ENCODE data around the gene SLC30A1. TPM values are rescaled to one million over a fixed set of nuclear protein-coding genes. Genes with fewer than 3 reads are reported as not detected.

Gene SLC30A1
- polyA plus RNA-seq, 1 of the 3 experiments (the other 2 are of a cell fraction), result 6.9 TPM

DNA sequence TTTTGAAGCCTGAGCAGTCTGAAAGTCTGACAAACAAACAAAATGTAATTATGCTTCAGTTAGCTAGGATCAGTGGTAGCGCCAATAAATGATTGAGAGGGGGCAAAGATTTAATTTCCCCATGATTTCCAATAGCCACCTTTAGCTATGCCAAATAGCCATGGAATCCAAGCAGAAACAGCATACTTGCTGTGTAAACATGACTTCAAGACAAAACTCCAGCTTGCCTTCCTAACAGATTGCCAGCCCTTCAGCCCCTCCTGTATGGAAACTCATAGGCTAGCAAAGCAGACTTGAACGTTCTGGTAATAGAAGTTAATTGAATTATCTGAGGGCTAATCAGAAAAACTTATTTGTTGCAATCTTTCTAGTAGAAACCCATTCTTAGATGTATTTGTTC is 25.6 kb upstream of the SLC30A1 start:
- H3K9me2 ChIP-seq, result no peaks in the 10 kb centered on the region
- H3K9ac ChIP-seq, result no peak overlapping the region
- no peaks in the 10 kb centered on the region for H3K79me2 ChIP-seq (ENCODE audit: insufficient read depth)
- ChIA-PET CTCF (interaction anchor here (0.8 to 2.2 kb wide), 3 partner anchors 12 to 49 kb away, joined by 3 to 9 read pairs (median 5); no protein-coding TSS in a partner anchor), POLR2A (no interaction called here)
- no peaks in the 10 kb centered on the region for H4K20me1 ChIP-seq (ENCODE audit: insufficient read depth)
- TF ChIP-seq FOXM1 (IDR thresholded peaks at IDR 0.05; ENCODE audit: low read depth) (no peak), FOXJ3 (CRISPR knock-in tag; IDR thresholded peaks at IDR 0.05) (no peak), EZH2phosphoT487 (IDR thresholded peaks at IDR 0.05; ENCODE audit: borderline replicate concordance, low read depth) (no peak), NFIC (IDR thresholded peaks at IDR 0.05; ENCODE audit: borderline replicate concordance) (no peak), JUND (IDR thresholded peaks at IDR 0.05) (no peak)
- 56% methylated on average over 2 of the region's 2 CpGs for WGBS (ENCODE audit: low lambda C conversion rate)
- H3K36me3 ChIP-seq (replicated peaks in 1 of 2; ENCODE audit: control insufficient read depth in 1 of 2, insufficient read depth in 2 of 2, low read length in 1 of 2), result no peaks in the 10 kb centered on the region
- H3K4me3 ChIP-seq (ENCODE audit: low read depth in 2 of 2, low read length in 1 of 2), result no peak overlapping the region
- peaks cover 14 to 17% of the 10 kb centered on the region in 2 experiments for H3K4me1 ChIP-seq (ENCODE audit: control insufficient read depth in 1 of 2, insufficient read depth in 2 of 2, low read depth in 1 of 2, low read length in 1 of 2)
- no peaks in the 10 kb centered on the region for H3K27me3 ChIP-seq (ENCODE audit: insufficient read depth)
- no peak overlapping the region for H3K27ac ChIP-seq (ENCODE audit: low read depth in 2 of 2, low read length in 1 of 2)
- no peak for DNase-seq
- H3F3A ChIP-seq (replicated peaks; ENCODE audit: insufficient read depth), result peaks cover 4% of the 10 kb centered on the region
- H3K9me3 ChIP-seq, result no peaks in the 10 kb centered on the region
- no peak overlapping the region for H3K4me2 ChIP-seq
- H2AFZ ChIP-seq (ENCODE audit: low read depth), result no peak overlapping the region

DNA sequence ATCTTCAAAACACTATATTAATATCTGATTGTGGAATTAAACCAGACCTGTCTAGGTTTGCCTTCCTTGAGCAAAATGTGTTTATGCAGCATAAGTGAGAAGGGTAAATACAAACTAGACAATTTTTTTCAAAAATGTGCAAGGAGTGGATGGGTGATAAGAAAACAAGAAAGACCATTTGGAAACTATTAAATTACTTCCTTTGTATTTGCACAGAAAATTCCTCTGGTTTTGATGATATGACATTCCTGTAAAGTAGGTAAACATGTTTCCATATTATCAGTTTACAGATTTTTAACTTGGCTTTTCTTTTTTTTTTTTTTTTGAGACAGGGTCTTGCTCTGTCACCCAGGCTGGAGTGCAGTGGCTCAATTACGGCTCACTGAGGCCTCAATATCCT is 24.8 kb upstream of the SLC30A1 start:
- no peak overlapping the region for H3K27ac ChIP-seq (ENCODE audit: low read depth in 2 of 2, low read length in 1 of 2)
- H2AFZ ChIP-seq (ENCODE audit: low read depth), result no peak overlapping the region
- H3K4me1 ChIP-seq (ENCODE audit: control insufficient read depth in 1 of 2, insufficient read depth in 2 of 2, low read depth in 1 of 2, low read length in 1 of 2), result peaks cover 14 to 17% of the 10 kb centered on the region in 2 experiments

More for the DNA sequence above, 24.8 kb upstream of the SLC30A1 start:
- no peak for DNase-seq
- peak overlapping the region; percentile 23 for H3K4me2 ChIP-seq
- H3F3A ChIP-seq (replicated peaks; ENCODE audit: insufficient read depth), result peaks cover 4% of the 10 kb centered on the region
- no peaks in the 10 kb centered on the region for H3K36me3 ChIP-seq (replicated peaks in 1 of 2; ENCODE audit: control insufficient read depth in 1 of 2, insufficient read depth in 2 of 2, low read length in 1 of 2)
- no peaks in the 10 kb centered on the region for H3K79me2 ChIP-seq (ENCODE audit: insufficient read depth)
- H3K9ac ChIP-seq, result no peak overlapping the region
- no peaks in the 10 kb centered on the region for H4K20me1 ChIP-seq (ENCODE audit: insufficient read depth)
- ChIA-PET POLR2A (no interaction called here), CTCF (interaction anchor here (0.8 to 1.4 kb wide), 3 partner anchors 11 to 95 kb away, joined by 3 to 5 read pairs (median 3); partner anchors contain the start of gene SLC30A1)
- TF ChIP-seq GATA2 (CRISPR knock-in tag; IDR thresholded peaks at IDR 0.05), result no peak
- TF ChIP-seq GABPA (IDR thresholded peaks at IDR 0.05; ENCODE audit: low read depth), result no peak
- no peak for TF ChIP-seq EZH2phosphoT487 (IDR thresholded peaks at IDR 0.05; ENCODE audit: borderline replicate concordance, low read depth)
- TF ChIP-seq POLR2AphosphoS5 (IDR thresholded peaks at IDR 0.05; ENCODE audit: low read depth, low read length), result no peak
- no peak for TF ChIP-seq NRF1 (IDR thresholded peaks at IDR 0.05; ENCODE audit: low read depth, low read length)
- no peak for TF ChIP-seq FOXJ3 (CRISPR knock-in tag; IDR thresholded peaks at IDR 0.05)
- TF ChIP-seq, protein P1, sequence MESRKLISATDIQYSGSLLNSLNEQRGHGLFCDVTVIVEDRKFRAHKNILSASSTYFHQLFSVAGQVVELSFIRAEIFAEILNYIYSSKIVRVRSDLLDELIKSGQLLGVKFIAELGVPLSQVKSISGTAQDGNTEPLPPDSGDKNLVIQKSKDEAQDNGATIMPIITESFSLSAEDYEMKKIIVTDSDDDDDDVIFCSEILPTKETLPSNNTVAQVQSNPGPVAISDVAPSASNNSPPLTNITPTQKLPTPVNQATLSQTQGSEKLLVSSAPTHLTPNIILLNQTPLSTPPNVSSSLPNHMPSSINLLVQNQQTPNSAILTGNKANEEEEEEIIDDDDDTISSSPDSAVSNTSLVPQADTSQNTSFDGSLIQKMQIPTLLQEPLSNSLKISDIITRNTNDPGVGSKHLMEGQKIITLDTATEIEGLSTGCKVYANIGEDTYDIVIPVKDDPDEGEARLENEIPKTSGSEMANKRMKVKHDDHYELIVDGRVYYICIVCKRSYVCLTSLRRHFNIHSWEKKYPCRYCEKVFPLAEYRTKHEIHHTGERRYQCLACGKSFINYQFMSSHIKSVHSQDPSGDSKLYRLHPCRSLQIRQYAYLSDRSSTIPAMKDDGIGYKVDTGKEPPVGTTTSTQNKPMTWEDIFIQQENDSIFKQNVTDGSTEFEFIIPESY (IDR thresholded peaks at IDR 0.05; ENCODE audit: borderline replicate concordance, low read depth), result no peak
- TF ChIP-seq TAF1 (IDR thresholded peaks at IDR 0.05; ENCODE audit: borderline replicate concordance, low read depth, low read length), result no peak
- no peak for TF ChIP-seq RAD21 (IDR thresholded peaks at IDR 0.05; ENCODE audit: low read length)
- no peak for TF ChIP-seq RXRA (IDR thresholded peaks at IDR 0.05; ENCODE audit: borderline replicate concordance, low read depth)
- TF ChIP-seq PBX3 (IDR thresholded peaks at IDR 0.05), result no peak
- TF ChIP-seq MEF2A (IDR thresholded peaks at IDR 0.05; ENCODE audit: borderline replicate concordance, low read depth), result no peak
- no peak for TF ChIP-seq MAX (IDR thresholded peaks at IDR 0.05; ENCODE audit: low read depth)
- TF ChIP-seq, protein P2, sequence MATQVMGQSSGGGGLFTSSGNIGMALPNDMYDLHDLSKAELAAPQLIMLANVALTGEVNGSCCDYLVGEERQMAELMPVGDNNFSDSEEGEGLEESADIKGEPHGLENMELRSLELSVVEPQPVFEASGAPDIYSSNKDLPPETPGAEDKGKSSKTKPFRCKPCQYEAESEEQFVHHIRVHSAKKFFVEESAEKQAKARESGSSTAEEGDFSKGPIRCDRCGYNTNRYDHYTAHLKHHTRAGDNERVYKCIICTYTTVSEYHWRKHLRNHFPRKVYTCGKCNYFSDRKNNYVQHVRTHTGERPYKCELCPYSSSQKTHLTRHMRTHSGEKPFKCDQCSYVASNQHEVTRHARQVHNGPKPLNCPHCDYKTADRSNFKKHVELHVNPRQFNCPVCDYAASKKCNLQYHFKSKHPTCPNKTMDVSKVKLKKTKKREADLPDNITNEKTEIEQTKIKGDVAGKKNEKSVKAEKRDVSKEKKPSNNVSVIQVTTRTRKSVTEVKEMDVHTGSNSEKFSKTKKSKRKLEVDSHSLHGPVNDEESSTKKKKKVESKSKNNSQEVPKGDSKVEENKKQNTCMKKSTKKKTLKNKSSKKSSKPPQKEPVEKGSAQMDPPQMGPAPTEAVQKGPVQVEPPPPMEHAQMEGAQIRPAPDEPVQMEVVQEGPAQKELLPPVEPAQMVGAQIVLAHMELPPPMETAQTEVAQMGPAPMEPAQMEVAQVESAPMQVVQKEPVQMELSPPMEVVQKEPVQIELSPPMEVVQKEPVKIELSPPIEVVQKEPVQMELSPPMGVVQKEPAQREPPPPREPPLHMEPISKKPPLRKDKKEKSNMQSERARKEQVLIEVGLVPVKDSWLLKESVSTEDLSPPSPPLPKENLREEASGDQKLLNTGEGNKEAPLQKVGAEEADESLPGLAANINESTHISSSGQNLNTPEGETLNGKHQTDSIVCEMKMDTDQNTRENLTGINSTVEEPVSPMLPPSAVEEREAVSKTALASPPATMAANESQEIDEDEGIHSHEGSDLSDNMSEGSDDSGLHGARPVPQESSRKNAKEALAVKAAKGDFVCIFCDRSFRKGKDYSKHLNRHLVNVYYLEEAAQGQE (IDR thresholded peaks at IDR 0.05; ENCODE audit: low read depth, low read length), result no peak
- 96% methylated on average over 1 of the region's 1 CpG for WGBS (ENCODE audit: low lambda C conversion rate)
- no peak overlapping the region for H3K4me3 ChIP-seq (ENCODE audit: low read depth in 2 of 2, low read length in 1 of 2)
- no peaks in the 10 kb centered on the region for H3K9me3 ChIP-seq
- H3K27me3 ChIP-seq (ENCODE audit: insufficient read depth), result no peaks in the 10 kb centered on the region
- no peaks in the 10 kb centered on the region for H3K9me2 ChIP-seq

All from SK-N-SH (cell line).